Activated CD4-positive, CD25-positive, alpha-beta regulatory T cell treated with anti-CD3 and anti-CD28 coated beads, Interleukin-2, amount 50 U/mL, for 72 hours (primary cell): ENCODE measurements around the gene ATP6V0C.
"Not testable (repeated sequence)": the region's sequence is repeated elsewhere in the genome, so short reads cannot be mapped to it uniquely, and the experiment has no call there.

ENCODE experiments used
- DNase-seq: peaks from one replicate; pipeline ENCODE4 v3.0.0; 2021

The ATP6V0C gene

GRCh38 chr16:2475413-2476344 is 38.1 kb upstream of the ATP6V0C start:
- DNase-seq: no peak

- DNase-seq: no peak
Measured at GRCh38 chr16:2476345-2476720, 37.4 kb upstream of the ATP6V0C start.

DNA sequence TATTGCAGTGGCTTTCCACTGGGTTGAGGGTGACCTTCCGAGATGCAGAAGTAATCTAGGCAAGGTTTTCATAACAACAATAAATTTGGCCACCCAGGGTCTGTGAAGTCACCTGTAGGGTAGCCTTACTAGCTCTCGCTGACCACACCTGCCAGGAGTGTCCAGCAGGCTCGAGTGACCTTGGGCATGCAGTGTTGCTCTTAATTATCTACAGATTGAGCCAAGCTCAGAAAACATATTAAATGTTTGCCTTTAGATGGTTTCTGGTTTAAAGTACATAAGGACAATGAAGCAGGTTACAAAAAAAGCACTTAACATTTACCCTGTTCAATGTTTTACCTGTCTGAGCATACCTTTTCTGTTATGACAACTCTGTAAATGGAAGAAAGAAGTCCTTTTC is 37.0 kb upstream of the ATP6V0C start:
- DNase-seq: no peak

- no peak for DNase-seq
Measured at GRCh38 chr16:2477327-2477726, 36.4 kb upstream of the ATP6V0C start.

DNA sequence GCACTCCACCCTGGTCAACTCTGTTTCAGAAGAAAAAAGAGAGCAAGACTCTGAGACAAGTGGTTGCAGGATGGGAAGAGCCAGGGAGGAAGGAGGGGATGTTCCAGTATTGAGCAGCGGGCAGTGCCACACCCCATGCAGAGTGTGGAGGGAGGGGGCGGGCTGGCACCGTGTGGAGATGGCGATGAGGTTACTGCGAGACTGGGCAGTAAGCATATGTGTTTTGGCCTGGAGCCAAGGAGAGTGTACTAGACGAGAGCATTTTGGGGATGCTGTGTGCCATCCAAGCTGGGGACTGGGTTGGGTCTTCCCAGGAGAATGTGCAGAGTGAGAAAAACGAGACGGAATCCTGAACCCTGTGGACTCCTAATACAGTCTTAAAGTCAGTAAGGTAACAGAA is 35.5 kb upstream of the ATP6V0C start:
- no peak for DNase-seq

DNA sequence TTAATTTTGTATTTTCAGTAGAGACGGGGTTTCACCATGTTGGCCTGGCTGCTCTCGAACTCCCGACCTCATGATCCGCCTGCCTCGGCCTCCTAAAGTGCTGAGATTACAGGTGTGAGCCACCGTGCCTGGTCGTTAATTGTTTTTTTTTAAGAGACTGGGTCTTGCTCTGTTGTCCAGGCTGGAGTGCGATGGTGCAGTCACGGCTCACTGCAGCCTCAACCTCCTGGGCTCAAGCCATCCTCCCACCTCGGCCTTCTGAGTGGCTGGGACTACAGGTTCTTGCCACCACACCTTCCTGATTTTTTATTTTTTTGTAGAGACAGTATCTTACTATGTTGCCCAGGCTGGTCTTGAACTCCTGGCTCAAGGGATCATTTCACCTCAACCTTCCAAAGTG is 33.8 kb upstream of the ATP6V0C start:
- DNase-seq: not testable (repeated sequence)

DNA sequence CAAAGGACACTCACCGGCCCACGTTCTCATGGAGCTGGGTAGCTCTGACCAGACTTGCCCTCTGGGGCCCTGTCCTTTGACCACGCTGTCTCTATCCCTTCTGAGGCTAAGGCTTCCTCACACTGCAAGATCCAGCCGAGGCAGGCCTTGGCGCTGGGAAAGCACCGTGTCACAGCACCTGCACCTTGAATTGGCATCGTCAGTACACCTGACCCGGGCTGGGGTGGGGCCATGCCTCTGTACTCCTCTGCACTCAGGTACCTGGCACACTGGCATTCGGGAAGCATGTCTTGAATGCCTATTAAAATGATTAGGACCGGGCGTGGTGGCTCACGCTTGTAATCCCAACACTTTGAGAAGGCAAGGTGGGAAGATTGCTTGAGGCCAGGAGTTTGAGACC is 32.8 kb upstream of the ATP6V0C start:
- no peak for DNase-seq

DNA sequence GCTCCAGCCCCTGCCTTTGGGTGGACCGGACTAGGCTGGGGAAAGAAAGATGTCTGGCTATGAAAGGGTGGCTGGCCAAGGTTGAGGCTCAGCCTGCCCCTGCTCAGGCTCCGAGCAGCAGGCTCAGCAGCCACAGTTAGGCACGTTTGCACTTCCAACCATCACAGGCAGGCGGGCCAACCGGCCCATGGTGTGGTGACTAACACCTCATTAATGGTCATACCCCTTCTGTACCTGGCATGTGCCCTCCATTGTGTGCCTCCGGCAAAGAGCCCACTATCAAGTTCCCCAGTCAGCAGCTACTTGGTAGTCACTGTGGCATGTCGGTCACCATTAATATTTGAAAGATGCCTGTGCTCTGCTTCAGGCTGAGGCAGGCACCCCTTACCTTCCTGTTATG is 32.1 kb upstream of the ATP6V0C start:
- DNase-seq: no peak

DNA sequence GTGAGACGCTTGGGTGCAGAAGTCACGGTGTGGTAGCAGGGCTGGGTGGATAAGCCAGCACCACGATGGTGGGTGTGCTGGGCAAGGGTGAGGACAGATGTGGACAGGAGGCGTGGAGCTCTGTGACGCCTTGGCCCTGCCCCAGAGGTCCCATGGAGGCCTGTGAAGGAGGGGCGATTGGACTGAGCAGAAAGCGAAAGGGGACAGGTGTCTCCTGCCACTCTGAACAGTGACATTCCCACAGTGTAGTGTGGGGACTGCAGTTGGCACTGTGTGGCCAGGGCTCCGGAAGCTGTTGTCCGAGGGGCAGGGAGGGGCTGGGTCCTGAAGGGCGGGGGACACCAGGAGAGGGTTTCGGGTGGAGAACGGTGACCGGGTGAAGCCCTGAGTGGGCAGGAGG is 31.5 kb upstream of the ATP6V0C start:
- no peak for DNase-seq

- no peak for DNase-seq
Measured at GRCh38 chr16:2482708-2483534, 30.8 kb upstream of the ATP6V0C start.

DNA sequence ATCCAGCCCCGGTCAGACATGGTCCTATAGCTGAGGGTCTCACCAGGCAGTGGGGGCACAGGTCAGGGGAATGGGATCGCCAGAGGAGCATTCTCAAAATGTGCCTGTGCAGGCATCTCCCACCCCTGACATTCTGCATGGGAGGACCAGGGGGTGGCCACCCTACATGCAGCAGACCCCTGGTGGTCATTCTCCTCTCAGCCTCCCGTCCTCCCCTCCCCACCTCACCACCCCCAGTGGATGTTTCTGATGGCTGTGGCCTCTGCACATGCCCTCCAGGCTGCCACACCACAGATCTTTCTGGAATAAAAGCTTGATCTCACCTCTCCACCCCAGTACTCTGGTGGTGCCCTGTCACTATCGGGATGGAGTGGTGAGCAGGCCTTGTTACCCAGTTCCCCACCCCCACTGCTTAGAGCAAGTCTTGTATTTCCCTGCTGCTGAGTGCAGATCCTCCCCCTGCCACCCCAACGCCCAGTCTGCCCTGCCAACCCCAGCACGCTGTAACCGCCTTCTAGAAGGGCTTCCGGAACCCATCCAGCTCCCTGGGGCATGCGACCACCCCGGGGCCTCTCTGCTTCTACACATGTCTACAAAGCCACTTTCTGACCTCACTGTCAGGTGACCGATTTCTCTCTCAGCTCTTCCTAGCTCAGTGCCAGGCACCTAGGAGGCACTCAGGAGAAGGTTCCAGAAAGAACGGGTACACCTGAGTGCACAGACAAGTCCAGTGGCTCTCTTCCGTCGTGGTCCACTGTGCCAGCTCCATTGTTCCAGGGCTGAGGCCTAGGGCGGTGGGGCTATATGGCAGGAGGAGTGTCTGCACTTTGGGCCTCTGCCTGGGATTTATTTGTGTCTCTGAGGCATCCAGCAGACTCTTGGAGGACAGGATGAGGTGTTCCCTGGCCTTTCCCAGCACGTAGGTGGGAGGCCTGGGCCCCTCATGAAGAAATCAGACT is 29.5 kb upstream of the ATP6V0C start:
- DNase-seq: no peak

DNA sequence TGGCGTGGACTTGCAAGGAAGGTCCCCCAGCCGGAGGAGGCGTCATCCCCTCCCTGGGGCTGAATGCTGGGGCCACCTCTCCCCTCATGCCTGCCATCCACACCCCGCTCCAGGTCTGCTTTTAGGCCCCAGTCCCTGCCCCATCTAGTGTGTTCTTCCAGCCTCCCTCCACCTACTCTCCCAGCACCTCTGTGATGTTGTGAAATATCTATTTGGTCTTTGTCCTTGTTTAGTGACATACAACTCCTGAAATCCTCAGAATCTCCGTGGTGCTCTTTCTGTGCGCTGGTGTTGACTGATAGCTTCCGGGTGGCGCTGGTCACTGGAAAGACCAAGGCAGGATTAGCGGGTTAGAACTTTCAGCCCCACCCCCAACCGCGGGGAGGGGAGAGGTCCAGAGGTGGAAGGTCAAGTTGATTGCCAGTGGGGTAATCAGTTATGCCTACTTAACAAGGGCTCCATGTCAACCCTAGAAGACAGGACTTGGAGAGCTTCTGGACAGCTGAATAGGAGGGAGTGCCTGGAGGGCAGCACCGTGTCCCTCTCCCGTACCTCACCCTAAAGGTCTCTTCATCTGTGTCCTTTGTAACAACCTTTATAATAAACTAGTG is 28.7 kb upstream of the ATP6V0C start:
- no peak for DNase-seq

- no peak for DNase-seq
Measured at GRCh38 chr16:2485811-2486507, 27.8 kb upstream of the ATP6V0C start.

GRCh38 chr16:2486645-2487516 is 26.9 kb upstream of the ATP6V0C start:
- peak; percentile 67 for DNase-seq

DNA sequence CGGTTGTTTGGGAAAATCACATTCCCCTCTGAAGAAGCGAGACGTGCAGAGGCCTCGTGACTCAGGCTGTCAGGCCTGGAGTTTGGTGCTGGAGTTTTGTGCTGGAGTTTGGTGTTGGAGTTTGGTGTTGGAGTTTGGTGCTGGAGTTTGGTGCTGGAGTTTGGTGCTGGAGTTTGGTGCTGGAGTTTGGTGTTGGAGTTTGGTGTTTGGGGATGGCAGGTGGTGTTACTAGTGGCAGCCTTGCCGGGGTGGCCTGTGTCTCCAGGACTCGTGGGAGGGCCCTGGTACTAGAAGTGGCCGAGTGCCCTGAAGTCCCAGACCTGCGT is 26.3 kb upstream of the ATP6V0C start:
- no peak for DNase-seq

GRCh38 chr16:2487903-2488531 is 25.7 kb upstream of the ATP6V0C start:
- no peak for DNase-seq

GRCh38 chr16:2489581-2489980 is 24.2 kb upstream of the ATP6V0C start:
- DNase-seq: no peak

DNA sequence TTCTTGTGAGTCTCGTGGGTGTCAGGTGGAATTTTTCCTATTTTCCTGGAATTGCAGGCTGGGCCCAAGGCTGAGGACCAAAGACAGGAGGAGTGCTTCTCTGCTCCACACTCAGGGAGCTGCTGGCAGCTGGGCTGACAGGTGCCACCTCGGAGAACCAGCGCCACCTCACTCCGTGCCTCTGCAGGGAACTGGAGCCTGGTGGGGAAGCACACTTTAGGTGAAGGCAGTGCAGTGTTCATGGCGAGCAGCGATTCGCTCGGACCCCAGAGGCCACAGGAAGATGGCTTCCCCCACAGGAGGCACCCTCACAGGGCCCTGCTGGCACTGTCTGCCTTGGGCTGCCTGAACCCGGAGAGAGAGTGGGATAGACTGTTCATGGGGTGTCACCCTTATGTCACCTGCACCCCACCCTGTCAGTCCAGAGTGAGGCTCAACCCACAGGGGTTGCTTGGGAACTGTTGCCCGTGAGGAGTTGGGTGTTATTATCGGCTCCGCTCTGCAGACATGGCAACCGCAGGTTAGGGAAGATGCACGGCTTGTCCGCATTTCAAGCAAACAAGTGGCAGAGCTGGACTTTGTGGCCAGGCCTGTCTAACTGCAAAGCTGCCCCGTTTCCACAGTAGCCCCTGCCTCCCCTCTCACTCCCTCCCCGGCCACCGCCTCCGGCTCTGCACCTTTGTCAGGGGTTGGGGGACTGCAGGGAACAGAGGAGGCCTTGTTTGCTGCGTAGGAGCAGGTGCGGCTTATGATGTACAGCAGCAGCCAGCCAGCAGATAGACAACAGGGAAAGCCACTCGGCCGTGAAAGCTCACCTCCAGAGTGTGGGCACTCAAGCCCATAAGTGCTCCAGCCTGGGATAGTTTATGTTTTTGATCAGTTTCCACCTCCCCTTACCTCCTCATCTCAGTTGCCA is 23.3 kb upstream of the ATP6V0C start:
- no peak for DNase-seq

GRCh38 chr16:2492292-2492691 is 21.5 kb upstream of the ATP6V0C start:
- DNase-seq: no peak
